MCF 10A (cell line): ENCODE results near the gene MBLAC1. TPM values are rescaled to one million over a fixed set of nuclear protein-coding genes. Genes with fewer than 3 reads are reported as not detected.

ENCODE experiments used
- BruUV-seq: library from RNA; stranded (reverse); fragments of 400-500 nt; replicated peaks from 2 replicates; lab custom pipeline; 2021; lab: Mats Ljungman, UMichigan
- CTCF ChIA-PET: fragments of 300-600 bp; sonication (Branson Sonifier 250); formaldehyde crosslinking; extraction: SDS; loops from one replicate; lab custom pipeline; 2021; ENCODE audit warnings: antibody characterized with exemption, inconsistent platforms; lab: Yijun Ruan, JAX
- POLR2A ChIA-PET: fragments of 300-600, 350-650 bp; sonication (Branson Sonifier 250); formaldehyde crosslinking; extraction: SDS; loops from one replicate; lab custom pipeline; 2020; ENCODE audit warnings: antibody characterized with exemption, inconsistent platforms; lab: Yijun Ruan, JAX
- DNase-seq: peaks from one replicate; pipeline ENCODE4 v3.0.0-alpha.2; 2018; ENCODE audit not compliant: unreplicated experiment
- H3K27ac Mint-ChIP-seq: one replicate; pipeline ENCODE4 v1.8.0; 2022; ENCODE audit warnings: mild to moderate bottlenecking, low read depth, mixed read lengths; ENCODE audit not compliant: unreplicated experiment
- H3K27me3 Mint-ChIP-seq: one replicate; pipeline ENCODE4 v1.8.0; 2022; ENCODE audit warnings: mixed read lengths; ENCODE audit not compliant: insufficient read depth, unreplicated experiment
- H3K36me3 Mint-ChIP-seq: one replicate; pipeline ENCODE4 v1.8.0; 2022; ENCODE audit warnings: mild to moderate bottlenecking, moderate library complexity, mixed read lengths; ENCODE audit not compliant: insufficient read depth, unreplicated experiment
- H3K4me1 Mint-ChIP-seq: one replicate; pipeline ENCODE4 v1.8.0; 2022; ENCODE audit warnings: mixed read lengths; ENCODE audit not compliant: insufficient read depth, unreplicated experiment
- H3K4me3 Mint-ChIP-seq: one replicate; pipeline ENCODE4 v1.8.0; 2022; ENCODE audit warnings: mild to moderate bottlenecking, moderate library complexity, mixed read lengths; ENCODE audit not compliant: unreplicated experiment
- H3K9me3 Mint-ChIP-seq: one replicate; pipeline ENCODE4 v1.8.0; 2022; ENCODE audit warnings: mixed read lengths; ENCODE audit not compliant: unreplicated experiment
- CTCF ChIP-seq: fragments of 200-600 bp; IDR thresholded peaks from one replicate; pipeline ENCODE4 v1.8.0; 2022; ENCODE audit warnings: antibody characterized with exemption, mild to moderate bottlenecking; ENCODE audit not compliant: unreplicated experiment
- intact Hi-C: fragments of 100-400 bp; cut with micrococcal nuclease; formaldehyde crosslinking; loops from 2 replicates; pipeline ENCODE4 v1.14.1; 2022
- total RNA-seq: library from RNA; stranded (reverse); gene quantifications from 2 replicates; pipeline ENCODE4 v1.2.3, GENCODE V29; 2022

MBLAC1 gene
- total RNA-seq, 1 experiment from 2014 or later, result 3.2 TPM

- no TSS peak for BruUV-seq
- ChIA-PET CTCF (no interaction called here), POLR2A (no interaction called here)
- Mint-ChIP-seq H3K4me1 (peaks cover 19% of the 10 kb centered on the region), H3K27ac (no peak overlapping the region), H3K27me3 (peaks cover 42% of the 10 kb centered on the region), H3K9me3 (no peaks in the 10 kb centered on the region), H3K4me3 (peak overlapping the region; percentile 38), H3K36me3 (no peaks in the 10 kb centered on the region)
- no peak for DNase-seq
- no peak for TF ChIP-seq CTCF
- intact Hi-C loops, result no loop called here
Observed at GRCh38 chr7:100170101-100170897, 43.5 kb downstream of the MBLAC1 start.

- peaks cover 19% of the 10 kb centered on the region for H3K4me1 Mint-ChIP-seq
- no peak overlapping the region for H3K27ac Mint-ChIP-seq
- no peak for DNase-seq
- CTCF ChIA-PET, result interaction anchor here (0.6 kb wide), 1 partner anchor 168 kb away, joined by 3 read pairs; no protein-coding TSS in a partner anchor
- BruUV-seq, result no TSS peak
- no peak for TF ChIP-seq CTCF
- no peak overlapping the region for H3K4me3 Mint-ChIP-seq
- peaks cover 37% of the 10 kb centered on the region for H3K27me3 Mint-ChIP-seq
- no peaks in the 10 kb centered on the region for H3K36me3 Mint-ChIP-seq
- POLR2A ChIA-PET, result interaction anchor here (0.6 to 0.7 kb wide), 2 partner anchors 8 to 168 kb away, joined by 3 read pairs; no protein-coding TSS in a partner anchor
- no peaks in the 10 kb centered on the region for H3K9me3 Mint-ChIP-seq
- intact Hi-C loops, result no loop called here
Observed at GRCh38 chr7:100171087-100171681, 44.4 kb downstream of the MBLAC1 start.

- intact Hi-C loops, result no loop called here
- H3K27me3 Mint-ChIP-seq, result peaks cover 30% of the 10 kb centered on the region
- peaks cover 24% of the 10 kb centered on the region for H3K4me1 Mint-ChIP-seq
- POLR2A ChIA-PET, result interaction anchor here (0.6 to 0.7 kb wide), 2 partner anchors 8 to 167 kb away, joined by 3 read pairs; no protein-coding TSS in a partner anchor
- H3K9me3 Mint-ChIP-seq, result no peaks in the 10 kb centered on the region
- DNase-seq, result no peak
- CTCF ChIA-PET, result interaction anchor here (0.6 kb wide), 1 partner anchor 167 kb away, joined by 3 read pairs; no protein-coding TSS in a partner anchor
- TF ChIP-seq CTCF, result no peak
- H3K36me3 Mint-ChIP-seq, result no peaks in the 10 kb centered on the region
- H3K27ac Mint-ChIP-seq, result no peak overlapping the region
- BruUV-seq, result no TSS peak
- H3K4me3 Mint-ChIP-seq, result peak overlapping the region; percentile 43
Observed at GRCh38 chr7:100171840-100172239, 45.1 kb downstream of the MBLAC1 start.

- ChIA-PET CTCF (no interaction called here), POLR2A (no interaction called here)
- Mint-ChIP-seq H3K27me3 (peaks cover 14% of the 10 kb centered on the region), H3K4me1 (peaks cover 18% of the 10 kb centered on the region), H3K36me3 (no peaks in the 10 kb centered on the region), H3K4me3 (no peak overlapping the region), H3K9me3 (no peaks in the 10 kb centered on the region), H3K27ac (no peak overlapping the region)
- no peak for TF ChIP-seq CTCF
- BruUV-seq, result no TSS peak
- intact Hi-C loops, result no loop called here
- DNase-seq, result no peak
Observed at GRCh38 chr7:100173806-100174495, 47.2 kb downstream of the MBLAC1 start.
